Sigmoid colon (tissue), 4 donors: ENCODE data around the gene TASOR2.

Experiments used
- EP300 ChIP-seq, 4 donors: sonication (generic); formaldehyde crosslinking; IDR thresholded peaks; one replicate each; pipeline ENCODE4 v1.6.1; 2017; ENCODE audit warnings: antibody characterized with exemption in 4 of 4
- POLR2A ChIP-seq, 2 donors: fragments of 450-650 bp; IDR thresholded peaks; one replicate each; pipeline ENCODE4 v1.6.1; 2016; ENCODE audit warnings: antibody characterized with exemption in 2 of 2, mild to moderate bottlenecking in 2 of 2, moderate library complexity in 2 of 2
- TF ChIP-seq, protein P1 (sequence below), 4 experiments: fragments of 450-650 bp in 3 of 4; fragments of 200-600 bp in 1 of 4; IDR thresholded peaks; one replicate each; pipeline ENCODE4 v1.5.1; 2016 to 2019; ENCODE audit warnings: antibody characterized with exemption in 4 of 4, mild to moderate bottlenecking in 3 of 4, moderate library complexity in 2 of 4

DNA sequence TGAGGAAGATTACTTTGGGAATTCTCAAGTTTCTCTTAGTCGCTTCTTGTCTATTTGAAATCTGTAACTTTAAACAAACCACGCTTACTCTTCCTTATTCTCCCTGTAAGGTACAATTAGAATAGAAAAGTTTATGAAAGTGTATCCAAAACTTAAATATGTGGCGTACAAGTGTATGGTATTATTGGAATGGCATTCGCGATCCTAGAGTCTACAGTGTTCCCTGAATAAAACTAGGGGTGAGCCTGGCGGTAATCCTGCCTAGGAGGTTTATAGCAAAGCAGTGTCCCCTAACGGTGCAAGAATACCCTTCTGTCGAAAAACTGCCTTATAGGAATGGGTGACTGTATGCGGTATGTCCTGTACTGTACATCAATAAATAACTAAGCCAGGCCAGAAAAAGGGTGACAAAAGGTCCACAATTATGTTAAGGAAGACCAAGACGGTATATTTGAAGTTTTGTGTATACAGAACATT, 1.2 kb downstream of the TASOR2 start:
- TF ChIP-seq POLR2A (IDR thresholded peaks at IDR 0.05) (no peak), EP300 (IDR thresholded peaks at IDR 0.05) (no peak)
- TF ChIP-seq, protein P1, sequence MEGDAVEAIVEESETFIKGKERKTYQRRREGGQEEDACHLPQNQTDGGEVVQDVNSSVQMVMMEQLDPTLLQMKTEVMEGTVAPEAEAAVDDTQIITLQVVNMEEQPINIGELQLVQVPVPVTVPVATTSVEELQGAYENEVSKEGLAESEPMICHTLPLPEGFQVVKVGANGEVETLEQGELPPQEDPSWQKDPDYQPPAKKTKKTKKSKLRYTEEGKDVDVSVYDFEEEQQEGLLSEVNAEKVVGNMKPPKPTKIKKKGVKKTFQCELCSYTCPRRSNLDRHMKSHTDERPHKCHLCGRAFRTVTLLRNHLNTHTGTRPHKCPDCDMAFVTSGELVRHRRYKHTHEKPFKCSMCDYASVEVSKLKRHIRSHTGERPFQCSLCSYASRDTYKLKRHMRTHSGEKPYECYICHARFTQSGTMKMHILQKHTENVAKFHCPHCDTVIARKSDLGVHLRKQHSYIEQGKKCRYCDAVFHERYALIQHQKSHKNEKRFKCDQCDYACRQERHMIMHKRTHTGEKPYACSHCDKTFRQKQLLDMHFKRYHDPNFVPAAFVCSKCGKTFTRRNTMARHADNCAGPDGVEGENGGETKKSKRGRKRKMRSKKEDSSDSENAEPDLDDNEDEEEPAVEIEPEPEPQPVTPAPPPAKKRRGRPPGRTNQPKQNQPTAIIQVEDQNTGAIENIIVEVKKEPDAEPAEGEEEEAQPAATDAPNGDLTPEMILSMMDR (IDR thresholded peaks at IDR 0.05), result no peak
